ENCODE results near the gene BGN.

- TF ChIP-seq CTCF (IDR thresholded peaks at IDR 0.05 in 4 of 5, conservative IDR thresholded peaks at IDR 0.05 in 1 of 5) (no peak), POLR2A (IDR thresholded peaks at IDR 0.05) (no peak)
These were observed 32.0 kb downstream of the BGN start for GRCh38 chrX:153526801-153527200.

Data from gastrocnemius medialis (tissue), 4 donors.